ENCODE data around the gene TRIM27.
"Not testable (repeated sequence)": the region's sequence is repeated elsewhere in the genome, so short reads cannot be mapped to it uniquely, and the experiment has no call there.

Gene TRIM27

DNA sequence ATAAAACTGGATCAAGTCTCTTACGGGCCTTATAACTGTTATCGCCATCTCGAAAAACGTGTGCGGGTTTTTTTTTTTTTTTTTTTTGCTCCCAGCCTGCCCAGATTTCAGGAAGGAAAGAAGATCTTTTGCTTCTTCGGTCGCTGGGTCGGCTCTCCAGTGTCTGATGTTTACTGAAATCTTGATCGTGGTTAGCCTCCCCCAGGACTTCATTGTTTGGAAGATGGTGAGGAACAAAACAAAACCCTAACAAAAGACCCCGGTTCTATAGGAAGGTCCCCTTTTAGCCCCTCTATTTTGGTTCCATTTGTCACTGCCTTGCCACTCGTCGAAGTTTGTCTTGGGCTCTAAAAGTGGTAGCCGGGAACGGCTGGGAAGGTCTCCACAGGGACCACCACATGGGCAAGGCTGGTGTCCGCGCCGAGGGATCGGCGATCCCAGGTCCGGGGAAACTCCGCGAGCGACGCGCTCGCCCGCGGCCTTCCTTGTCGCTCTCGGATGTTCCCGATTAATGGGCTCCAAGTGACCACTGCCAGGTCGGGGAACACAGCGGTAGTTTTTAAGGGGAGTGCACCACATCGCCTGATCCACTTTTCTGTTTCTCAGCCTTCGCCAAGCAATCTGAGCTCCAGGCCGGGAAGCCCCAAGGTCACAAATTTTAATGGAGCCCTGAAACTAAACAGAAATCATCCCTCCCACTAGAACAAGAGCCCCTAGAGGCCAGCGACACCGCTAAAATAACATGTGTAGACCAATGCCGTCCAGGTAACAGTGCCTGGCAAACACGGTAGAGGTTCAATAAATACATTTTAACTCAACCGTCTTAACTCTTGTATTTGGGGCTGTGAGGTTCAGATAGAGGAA lies 27.0 kb downstream of the TRIM27 start:
- DNase-seq: peak in 49 of 51 donors; percentile 3 to 84 (median 36)

DNA sequence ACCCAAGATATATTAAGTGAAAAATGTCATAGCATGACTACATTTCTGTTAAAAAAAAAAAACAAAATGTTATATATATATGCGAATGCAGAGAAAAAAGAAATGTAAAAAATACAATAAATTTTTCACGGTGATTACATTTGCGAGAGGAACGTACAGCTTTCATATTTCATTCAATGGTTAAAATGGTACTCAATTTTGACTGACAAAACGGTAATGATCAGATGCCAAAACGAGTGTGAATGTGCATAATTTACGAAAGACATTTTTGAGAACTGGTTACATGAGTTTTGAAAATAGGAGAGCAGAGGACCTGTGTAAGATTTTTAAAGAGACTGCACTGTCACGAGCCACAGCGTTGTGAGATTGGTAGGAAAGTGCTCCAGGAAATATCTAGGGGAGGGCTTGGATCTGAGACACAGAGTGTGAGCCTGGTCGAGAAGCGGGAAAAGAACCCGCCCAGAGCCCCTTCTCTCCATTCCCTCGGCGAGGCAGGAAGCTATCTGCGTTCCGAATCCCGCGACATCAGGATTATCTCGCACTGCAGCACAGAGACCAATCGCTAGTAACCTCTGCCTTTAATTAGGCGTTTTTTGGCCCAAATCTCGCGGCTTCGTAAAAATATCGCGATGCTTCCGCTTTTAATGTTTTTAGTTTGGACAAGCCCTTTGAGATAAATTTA lies 28.5 kb downstream of the TRIM27 start:
- DNase-seq: peak; percentile 11 to 92 (median 71)

DNA sequence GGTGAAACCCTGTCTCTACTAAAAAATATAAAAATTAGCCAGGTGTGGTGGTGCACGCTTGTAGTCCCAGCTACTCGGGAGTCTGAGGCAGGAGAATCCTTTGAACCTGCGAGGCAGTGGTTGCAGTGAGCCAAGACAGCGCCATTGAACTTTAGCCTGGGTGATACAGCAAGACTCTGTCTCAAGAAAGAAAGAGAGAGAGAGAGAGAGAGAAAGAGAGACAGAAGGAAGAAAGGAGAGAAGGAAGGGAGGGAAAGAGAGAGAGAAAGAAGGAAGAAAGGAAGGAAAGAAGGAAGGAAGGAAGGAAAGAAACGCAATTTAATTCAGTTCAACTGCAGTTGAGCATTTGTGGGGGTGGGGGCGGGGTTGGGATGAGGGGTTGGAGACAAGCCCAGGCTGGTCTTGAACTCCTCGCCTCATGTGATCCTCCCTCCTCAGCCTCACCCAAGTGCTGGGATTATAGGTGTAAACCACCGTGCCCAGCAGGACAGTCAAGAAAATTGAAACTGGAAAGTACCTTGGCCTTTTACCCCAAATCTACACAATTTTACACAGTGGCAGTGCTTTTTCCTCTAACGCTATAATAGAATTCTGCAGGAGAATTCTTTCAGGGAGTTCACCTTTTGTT lies 30.5 kb downstream of the TRIM27 start:
- DNase-seq: no peak

GRCh38 chr6:28892525-28892924 lies 31.3 kb downstream of the TRIM27 start:
- DNase-seq: no peak

DNA sequence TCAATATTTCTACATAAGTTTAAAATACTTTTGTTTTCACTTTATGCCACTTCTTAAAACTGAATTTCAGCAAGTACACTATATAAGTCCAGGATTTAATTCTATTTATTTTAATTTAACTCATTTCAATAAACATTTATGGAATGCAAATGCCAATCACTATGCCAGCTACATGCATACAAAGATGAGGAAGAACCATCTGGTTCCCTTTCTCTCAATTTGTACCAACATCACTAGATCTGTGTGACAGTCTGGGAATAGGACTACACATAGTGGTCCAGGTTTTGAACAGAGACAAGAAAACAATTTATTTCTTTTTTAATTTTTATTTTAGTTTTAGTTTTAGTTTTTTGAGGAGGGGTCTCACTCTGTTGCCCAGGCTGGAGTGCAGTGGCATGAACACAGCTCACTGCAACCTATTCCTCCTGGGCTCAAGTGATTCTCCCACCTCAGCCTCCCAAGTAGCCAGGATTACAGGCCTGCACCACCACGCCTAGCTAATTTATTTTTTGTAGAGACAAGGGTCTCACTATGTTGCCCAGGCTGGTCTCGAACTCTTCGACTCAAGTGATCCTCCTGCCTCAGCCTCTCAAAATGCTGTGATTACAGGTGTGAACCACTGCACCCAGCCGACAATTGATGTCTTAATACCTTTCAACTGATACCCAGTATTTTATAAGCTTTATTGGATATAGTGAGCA lies 35.8 kb downstream of the TRIM27 start:
- no peak for DNase-seq

- no peak for DNase-seq
Measured at GRCh38 chr6:28886079-28886439, 37.7 kb downstream of the TRIM27 start.

DNA sequence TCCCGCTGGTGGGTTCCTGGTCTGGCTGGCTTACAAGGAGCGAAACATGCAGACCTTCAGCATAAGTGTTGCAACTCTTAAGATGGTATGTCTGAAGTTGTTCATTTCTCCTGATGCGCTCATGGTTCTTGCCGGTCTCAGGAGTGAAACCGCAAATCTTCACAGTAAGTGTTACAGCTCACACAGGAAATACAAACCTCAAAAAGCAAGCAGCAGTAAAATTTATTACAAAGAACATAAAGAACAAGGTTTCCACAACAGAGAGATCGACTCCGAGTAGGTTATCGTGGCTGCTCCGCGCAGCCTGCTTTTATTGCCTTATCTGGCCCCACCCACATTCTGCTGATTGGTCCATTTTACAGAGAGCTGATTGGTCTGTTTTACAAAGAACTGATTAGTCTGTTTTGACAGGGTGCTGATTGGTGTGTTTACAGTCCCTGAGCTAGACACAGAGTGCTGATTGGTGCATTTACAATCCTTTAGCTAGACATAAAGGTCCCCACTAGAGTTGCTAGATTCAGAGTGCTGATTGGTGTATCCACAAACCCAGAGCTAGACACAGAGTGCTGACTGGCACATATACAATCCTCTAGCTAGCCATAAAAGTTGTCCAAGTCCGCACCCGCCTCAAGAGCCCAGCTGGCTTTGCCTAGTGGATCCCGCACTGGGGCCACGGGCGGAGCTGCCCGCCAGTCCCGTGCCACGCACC lies 39.2 kb downstream of the TRIM27 start:
- DNase-seq: no peak

GRCh38 chr6:28880894-28881780 lies 42.6 kb downstream of the TRIM27 start:
- peak in 47 of 51 donors; percentile 14 to 82 (median 45) for DNase-seq

GRCh38 chr6:28880519-28880893 lies 43.3 kb downstream of the TRIM27 start:
- no peak for DNase-seq

DNA sequence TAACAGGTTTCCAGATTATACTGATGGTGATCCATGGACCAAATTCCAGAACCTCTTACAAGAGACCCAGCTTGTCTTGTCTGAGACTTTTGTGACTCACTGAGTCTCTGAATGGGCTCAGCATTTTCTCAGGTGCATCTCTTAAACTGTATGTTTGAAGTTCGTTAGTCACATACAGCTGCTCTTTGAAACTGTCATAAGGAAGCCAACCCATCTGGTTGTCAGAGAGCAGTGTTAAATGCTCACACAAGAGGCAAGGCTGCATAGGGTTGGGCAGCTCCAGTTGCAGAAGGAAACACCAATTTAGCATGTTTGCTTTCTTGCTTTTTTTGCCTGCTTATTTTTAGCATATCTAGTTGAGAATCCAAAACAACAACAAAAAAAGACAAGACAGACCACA lies 47.1 kb downstream of the TRIM27 start:
- no peak for DNase-seq

DNA sequence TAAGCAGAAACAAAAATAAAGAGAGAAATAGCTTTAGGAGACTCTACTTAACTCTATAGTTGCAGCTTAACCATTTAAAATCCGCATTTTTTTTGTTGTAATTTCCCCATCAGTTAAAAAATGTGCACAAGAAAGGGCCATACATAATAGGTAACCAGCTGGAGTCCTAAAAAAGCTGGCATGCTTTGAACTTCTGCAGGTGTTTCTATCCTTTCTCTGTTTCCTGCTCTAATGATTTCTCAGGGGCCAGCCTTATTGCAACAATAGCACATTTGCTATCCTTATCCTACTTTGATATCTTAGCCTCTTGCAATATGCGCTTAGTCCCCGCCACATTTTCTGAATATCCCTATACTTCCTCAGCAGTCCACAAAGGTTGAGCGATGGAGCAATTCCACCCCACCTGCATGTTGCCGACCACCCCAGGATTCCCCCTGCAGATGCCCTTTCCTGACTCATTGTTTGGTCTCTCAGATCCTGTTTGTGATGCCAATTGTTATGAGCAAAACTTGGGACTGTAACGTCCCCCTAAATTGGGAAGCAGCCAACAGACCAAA lies 48.5 kb downstream of the TRIM27 start:
- no peak for DNase-seq

DNA sequence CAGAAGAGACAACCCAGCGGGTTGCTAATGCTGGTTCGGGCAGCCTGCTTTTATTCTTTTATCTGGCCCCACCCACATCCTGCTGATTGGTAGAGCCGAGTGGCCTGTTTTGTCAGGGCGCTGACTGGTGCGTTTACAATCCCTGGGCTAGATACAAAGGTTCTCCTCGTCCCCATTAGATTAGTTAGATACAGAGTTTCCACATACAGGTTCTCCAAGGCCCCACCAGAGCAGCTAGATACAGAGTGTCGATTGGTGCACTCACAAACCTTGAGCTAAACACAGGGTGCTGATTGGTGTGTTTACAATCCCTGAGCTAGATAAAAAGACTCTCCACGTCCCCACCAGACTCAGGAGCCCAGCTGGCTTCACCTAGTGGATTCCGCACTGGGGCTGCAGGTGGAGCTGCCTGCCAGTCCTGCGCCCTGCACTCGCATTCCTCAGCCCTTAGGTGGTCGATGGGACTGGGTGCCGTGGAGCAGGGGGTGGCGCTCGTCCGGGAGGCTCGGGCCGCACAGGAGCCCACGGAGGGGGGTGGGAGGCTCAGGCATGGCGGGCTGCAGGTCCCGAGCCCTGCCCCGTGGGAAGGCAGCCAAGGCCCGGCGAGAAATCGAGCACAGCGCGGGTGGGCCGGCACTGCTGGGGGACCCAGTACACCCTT lies 51.5 kb downstream of the TRIM27 start:
- DNase-seq: not testable (repeated sequence)

DNA sequence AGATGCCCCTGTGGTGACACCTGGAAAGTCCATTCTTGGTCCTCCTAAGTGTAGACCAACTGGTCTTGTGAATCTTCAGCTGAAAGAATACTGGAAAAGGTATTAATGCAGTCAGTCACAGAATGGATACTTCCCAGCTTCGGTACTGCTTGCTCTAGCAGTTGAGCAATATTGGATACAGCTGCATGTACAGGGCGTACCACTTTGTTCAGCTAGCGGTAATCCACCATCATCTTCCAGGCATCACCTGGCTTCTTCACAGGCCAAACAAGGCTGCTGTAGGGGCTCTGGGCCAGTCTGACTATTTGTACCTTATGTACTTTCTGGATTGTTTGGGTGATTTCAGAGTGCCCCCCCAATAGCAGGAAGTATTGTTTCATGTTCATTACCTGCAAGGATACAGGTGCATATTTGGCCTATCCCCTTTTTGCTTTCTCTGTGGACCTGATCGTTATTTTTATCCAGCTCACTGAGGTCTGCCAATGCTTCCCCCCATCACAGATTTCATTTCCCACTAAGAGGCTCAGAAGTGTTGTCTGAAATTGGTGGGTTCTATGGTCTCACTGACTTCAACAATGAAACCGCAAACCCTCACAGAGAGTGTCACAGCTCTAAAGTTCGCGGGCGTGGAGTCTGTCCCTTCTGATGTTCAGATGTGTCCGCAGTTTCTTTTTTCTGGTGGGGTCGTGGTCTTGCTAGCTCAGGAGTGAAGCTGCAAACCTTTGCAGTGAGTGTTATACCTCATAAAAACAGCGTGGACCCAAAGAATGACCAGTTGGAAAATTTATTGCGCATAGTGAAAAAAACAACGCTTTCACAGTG lies 52.2 kb downstream of the TRIM27 start:
- DNase-seq: no peak

DNA sequence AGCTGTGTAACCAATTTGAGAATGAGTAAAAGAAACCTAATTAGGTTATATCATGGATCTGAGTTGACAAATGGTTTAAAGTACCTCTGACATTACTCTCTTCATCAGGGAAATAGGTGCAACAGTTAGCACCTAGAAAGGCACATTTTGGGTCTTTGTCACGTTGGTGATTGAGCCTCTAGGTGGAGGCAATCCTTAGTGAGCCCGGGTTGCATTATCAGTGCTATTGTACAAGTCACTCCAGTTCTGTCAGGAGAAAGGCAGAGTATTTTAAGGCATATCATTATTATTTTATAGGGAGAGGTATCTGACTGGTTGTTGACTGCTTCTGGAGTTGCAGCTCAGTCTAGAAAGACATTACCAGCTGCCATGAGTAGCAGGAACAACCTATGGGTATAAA lies 54.9 kb downstream of the TRIM27 start:
- no peak for DNase-seq

- peak in 3 of 51 donors; percentile 21 to 63 (median 52) for DNase-seq
Measured at GRCh38 chr6:28867086-28867409, 56.7 kb downstream of the TRIM27 start.

DNA sequence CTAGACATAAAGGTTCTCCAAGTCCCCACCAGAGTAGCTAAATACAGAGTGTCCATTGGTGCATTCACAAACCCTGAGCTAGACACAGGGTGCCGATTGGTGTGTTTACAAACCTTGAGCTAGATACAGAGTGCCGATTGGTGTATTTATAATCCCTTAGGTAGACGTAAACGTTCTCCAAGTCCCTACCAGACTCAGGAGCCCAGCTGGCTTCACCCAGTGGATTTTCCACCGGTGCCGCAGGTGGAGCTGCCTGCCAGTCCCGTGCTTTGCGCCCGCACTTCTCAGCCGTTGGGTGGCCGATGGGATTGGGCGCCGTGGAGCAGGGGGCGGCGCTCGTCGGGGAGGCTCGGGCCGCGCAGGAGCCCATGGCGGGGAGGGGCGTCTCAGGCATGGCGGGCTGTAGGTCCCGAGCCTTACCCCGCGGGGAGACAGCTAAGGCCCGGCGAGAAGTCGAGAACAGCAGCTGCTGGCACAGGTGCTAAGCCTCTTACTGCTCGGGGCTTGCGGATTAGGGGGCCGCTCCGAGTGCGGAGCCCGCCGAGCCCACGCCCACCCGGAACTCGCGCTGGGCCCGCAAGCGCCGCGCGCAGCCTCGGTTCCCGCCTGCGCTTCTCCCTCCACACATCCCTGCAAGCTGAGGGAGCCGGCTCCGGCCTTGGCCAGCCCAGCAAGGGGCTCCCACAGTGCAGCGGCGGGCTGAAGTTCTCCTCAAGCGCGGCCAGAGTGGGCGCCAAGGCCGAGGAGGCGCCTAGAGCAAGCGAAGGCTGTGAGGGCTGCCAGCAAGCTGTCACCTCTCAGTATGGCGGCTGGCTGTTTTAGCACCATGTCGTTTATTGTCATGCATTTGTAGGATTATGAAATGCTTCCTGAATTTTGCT lies 57.3 kb downstream of the TRIM27 start:
- peak in 45 of 51 donors; percentile 4 to 75 (median 45) for DNase-seq
